Breast epithelium (tissue), 3 donors: ENCODE measurements around the gene KLHL26.
A peak's percentile ranks its signal among the peaks of the same experiment; 100 is the strongest.

Source experiments
- POLR2A ChIP-seq: fragments of 450-650 bp; IDR thresholded peaks from one replicate; pipeline ENCODE4 v1.6.1; 2016; ENCODE audit warnings: antibody characterized with exemption, mild to moderate bottlenecking, moderate library complexity
- POLR2AphosphoS5 ChIP-seq, 3 donors: sonication (generic); formaldehyde crosslinking; IDR thresholded peaks; one replicate each; pipeline ENCODE4 v1.6.1; 2017; ENCODE audit warnings: antibody characterized with exemption in 3 of 3
- TF ChIP-seq, protein P1 (sequence below), 3 donors: fragments of 450-650 bp; IDR thresholded peaks; one replicate each; pipeline ENCODE4 v1.5.1; 2016 to 2017; ENCODE audit warnings: antibody characterized with exemption in 3 of 3, mild to moderate bottlenecking in 3 of 3, moderate library complexity in 3 of 3

DNA sequence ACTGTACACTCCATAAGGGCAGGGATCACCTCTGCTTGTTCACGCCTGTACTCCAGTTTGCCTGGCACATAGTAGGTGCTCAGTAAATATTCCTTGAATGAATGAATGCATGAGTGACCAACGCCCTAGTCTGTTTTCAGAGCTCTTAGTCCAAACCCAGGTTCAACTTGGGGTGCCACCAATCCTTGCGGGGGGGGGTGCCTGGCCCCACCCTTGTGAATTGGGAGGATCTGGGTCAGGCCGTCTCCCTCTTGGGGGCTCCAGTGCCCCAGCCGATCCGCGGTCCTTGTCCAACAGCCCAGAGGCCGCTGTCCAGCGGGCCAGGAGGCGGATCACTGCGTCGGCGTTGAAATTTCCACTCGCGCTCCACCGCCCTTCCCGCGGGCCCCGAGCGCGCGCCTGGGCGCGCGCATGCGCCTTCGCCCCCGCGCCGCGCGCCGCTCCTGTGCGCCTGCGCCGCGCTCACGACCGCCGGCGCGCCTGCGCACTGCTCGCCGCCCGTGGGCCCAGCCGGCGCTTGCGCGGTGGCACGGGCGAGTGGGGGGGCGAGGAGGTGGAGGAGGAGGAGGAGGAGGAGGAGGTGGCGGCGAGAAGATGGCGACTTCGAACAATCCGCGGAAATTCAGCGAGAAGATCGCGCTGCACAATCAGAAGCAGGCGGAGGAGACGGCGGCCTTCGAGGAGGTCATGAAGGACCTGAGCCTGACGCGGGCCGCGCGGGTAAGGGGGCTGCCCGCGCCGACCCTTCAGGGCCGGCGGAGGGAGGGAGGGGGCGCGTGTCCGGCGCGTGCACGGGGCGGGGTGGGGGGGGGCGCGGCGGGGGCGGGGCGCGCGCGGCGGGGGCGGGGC, 46.5 kb downstream of the KLHL26 start, which contains the start of gene CRTC1:
- TF ChIP-seq, protein P1, sequence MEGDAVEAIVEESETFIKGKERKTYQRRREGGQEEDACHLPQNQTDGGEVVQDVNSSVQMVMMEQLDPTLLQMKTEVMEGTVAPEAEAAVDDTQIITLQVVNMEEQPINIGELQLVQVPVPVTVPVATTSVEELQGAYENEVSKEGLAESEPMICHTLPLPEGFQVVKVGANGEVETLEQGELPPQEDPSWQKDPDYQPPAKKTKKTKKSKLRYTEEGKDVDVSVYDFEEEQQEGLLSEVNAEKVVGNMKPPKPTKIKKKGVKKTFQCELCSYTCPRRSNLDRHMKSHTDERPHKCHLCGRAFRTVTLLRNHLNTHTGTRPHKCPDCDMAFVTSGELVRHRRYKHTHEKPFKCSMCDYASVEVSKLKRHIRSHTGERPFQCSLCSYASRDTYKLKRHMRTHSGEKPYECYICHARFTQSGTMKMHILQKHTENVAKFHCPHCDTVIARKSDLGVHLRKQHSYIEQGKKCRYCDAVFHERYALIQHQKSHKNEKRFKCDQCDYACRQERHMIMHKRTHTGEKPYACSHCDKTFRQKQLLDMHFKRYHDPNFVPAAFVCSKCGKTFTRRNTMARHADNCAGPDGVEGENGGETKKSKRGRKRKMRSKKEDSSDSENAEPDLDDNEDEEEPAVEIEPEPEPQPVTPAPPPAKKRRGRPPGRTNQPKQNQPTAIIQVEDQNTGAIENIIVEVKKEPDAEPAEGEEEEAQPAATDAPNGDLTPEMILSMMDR (IDR thresholded peaks at IDR 0.05) = no peak
- peak; percentile 15 for TF ChIP-seq POLR2A
- peak in 2 of 3 donors; percentile 41 to 54 for TF ChIP-seq POLR2AphosphoS5 (IDR thresholded peaks at IDR 0.05)
